GM18951 (cell line): ENCODE measurements around the gene KRTAP27-1.

ENCODE experiments used
- POLR2A ChIP-seq: IDR thresholded peaks from 4 replicates; pipeline ENCODE4 v1.6.1; 2011; ENCODE audit warnings: mild to moderate bottlenecking; ENCODE audit not compliant: insufficient read length, insufficient read depth; ENCODE audit errors: extremely low read depth
- in situ Hi-C: fragments of 300-500 bp; cut with MboI; formaldehyde crosslinking; loops from one replicate; pipeline ENCODE4 v1.12.0; 2022; ENCODE audit warnings: low sequenced_read_pairs, mixed read lengths, inconsistent platforms; ENCODE audit not compliant: unreplicated experiment

KRTAP27-1 gene

DNA sequence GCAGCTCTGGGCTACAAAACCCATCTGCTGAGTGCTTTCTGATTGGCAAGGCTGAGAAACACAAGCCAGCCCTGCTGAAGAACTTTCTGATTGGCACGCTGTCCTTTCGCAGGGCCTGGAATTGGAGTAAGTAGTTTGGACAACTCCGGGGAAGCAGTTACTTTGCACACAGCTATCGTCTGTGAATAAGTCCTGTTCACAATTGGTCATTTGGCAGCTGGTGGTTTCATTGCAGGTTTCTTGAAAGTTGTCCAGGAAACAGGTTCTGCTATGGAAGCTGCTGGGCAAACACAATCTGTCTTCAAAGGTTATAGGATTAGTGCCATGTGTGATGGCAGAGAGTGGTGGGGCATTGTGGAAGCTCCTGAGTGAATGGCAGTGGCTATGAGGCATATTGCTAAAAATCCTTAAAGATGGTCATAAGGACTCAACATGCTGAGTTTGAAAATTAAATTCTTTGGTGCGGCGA, at the start of gene KRTAP27-1:
Gene KRTAP27-1, minus strand, starts transcription at position 419 of the 469 bp plus-strand sequence. Its CDS starts 26 bp downstream, at position 393.
- TF ChIP-seq POLR2A, result no peak
- in situ Hi-C loops, result no loop called here

DNA sequence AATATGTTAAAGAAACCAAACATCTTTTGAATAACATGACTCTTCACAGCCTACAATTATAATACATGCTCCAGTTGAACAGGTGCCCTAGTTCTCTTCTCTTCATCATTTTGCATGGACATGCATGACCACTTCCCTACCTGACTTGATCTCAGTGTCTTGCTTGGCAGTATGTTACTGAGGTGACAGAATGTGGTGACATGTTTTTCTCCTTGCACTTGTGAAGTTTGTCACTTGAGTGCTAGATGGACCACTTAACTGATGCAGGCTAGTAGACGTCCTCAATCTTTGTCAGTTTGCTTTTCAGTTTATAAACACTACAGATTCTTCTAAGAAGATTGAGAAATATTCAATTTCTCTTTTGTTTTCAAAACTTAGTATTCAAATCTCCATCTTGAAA, 44.7 kb upstream of the KRTAP27-1 start:
- no peak for TF ChIP-seq POLR2A
- in situ Hi-C loops, result no loop called here

GRCh38 chr21:30372139-30372770, 34.8 kb upstream of the KRTAP27-1 start, which contains the start of gene KRTAP13-2:
KRTAP13-2 (minus strand) TSS chr21:30372271; CDS start chr21:30372213, 58 bp downstream.
- in situ Hi-C loops, result no loop called here
- no peak for TF ChIP-seq POLR2A

GRCh38 chr21:30355906-30356305, 18.4 kb upstream of the KRTAP27-1 start:
- no peak for TF ChIP-seq POLR2A
- in situ Hi-C loops, result no loop called here

DNA sequence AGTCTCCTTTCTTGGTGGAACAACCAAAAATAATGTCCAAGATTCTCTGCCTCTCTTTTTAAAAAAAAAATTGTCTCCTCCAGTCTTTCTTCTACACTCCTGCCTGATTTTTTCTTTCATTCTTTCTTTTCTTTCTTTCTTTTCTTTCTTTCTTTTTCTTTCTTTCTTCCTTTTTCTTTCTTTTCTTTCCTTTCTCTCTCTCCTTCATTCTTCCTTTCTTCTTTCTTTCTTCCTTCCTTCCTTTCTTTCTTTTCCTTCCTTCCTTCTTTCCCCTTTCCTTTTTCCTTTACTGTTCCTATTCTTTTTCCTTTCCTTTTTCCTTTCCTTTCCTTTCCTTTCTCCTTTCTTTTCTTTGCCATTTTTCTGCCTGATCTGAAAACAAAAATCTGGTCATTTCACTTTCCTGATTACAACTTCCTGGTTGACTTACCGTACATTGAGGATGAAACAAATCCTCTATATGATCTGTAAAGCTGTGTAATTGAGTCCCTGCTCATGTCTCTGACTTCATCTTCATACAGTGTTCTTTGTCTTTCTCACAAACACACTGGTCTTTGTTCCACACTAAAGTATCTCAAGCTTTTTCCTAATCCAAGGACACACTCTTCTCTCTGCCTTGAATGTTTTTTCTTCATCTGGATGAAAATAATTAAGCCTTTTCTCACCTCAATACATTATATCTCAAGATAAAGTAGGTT, 17.0 kb upstream of the KRTAP27-1 start:
- no peak for TF ChIP-seq POLR2A
- in situ Hi-C loops, result no loop called here

GRCh38 chr21:30351534-30351933, 14.0 kb upstream of the KRTAP27-1 start:
- in situ Hi-C loops, result no loop called here

GRCh38 chr21:30349572-30349971, 12.1 kb upstream of the KRTAP27-1 start:
- in situ Hi-C loops, result no loop called here

More at GRCh38 chr21:30351534-30351933, 14.0 kb upstream of the KRTAP27-1 start:
- TF ChIP-seq POLR2A, result no peak

DNA sequence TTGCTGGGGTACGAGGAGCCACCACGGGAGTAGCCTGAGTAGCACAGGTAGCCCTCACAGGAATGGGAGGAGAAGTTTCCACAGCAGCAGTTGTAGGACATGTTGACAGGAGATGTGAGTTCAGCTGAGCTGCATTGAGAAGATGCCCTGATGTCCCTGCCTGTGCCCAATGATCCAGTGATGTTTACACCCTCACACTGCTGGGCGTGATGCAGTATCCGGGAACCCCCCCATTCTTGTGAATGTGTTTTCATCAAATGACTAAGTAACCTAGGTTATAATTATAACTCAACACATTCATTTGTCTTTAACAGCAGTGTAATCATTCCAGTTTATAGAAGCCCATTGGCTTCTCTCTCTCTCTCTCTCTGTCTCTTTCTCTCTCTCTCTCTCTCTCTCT, 11.0 kb upstream of the KRTAP27-1 start, which contains the start of gene KRTAP23-1:
Gene KRTAP23-1, minus strand, starts transcription at position 101 of the 400 bp plus-strand sequence. Its CDS starts 0 bp downstream, at position 101.
- in situ Hi-C loops, result no loop called here
- no peak for TF ChIP-seq POLR2A

More at GRCh38 chr21:30349572-30349971, 12.1 kb upstream of the KRTAP27-1 start:
- TF ChIP-seq POLR2A, result no peak

GRCh38 chr21:30345014-30345413, 7.5 kb upstream of the KRTAP27-1 start:
- TF ChIP-seq POLR2A, result no peak
- in situ Hi-C loops, result no loop called here

DNA sequence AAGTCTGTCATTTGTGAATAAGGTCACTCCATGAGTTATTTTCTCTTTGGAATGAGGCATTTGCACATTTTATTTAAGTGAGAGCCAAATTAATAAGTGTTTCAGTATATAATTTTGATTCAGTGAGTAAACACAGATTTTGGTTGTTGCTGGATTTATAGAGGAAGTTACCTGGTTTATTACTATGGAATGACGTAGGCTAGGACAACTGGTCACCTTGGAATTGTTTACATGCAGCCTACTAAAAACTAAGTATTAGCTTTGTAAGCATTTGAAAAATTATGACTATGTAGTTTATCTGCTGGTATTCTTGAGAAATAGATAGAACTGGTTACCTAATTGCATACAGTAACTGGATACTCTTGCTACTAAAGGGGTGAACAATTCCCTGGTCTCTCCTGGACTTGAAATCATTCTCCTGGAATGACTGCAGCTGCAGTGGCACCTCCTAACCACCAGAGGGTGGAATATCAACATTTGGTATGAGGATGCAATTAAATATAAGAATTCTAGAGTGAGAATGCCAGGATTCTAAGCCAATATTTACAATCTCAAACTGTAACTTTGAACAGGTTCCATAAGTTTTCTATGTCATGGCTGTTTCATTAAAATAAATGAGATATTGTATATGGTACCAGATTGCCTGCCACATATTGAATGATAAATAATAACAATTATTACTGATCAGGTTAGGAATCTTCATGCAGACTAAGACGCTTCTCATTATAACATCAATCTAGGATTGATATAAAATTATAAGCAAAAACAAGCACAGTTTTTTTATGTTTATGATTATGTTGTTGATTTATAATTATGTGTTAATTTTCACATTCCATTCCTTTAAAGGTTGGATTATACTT, 3.5 kb upstream of the KRTAP27-1 start:
- in situ Hi-C loops, result no loop called here

GRCh38 chr21:30338717-30339116, 1.2 kb upstream of the KRTAP27-1 start:
- in situ Hi-C loops, result no loop called here
- no peak for TF ChIP-seq POLR2A

More for the DNA sequence above, 3.5 kb upstream of the KRTAP27-1 start:
- no peak for TF ChIP-seq POLR2A

GRCh38 chr21:30337772-30338171, 278 bp upstream of the KRTAP27-1 start:
- no peak for TF ChIP-seq POLR2A
- in situ Hi-C loops, result no loop called here

DNA sequence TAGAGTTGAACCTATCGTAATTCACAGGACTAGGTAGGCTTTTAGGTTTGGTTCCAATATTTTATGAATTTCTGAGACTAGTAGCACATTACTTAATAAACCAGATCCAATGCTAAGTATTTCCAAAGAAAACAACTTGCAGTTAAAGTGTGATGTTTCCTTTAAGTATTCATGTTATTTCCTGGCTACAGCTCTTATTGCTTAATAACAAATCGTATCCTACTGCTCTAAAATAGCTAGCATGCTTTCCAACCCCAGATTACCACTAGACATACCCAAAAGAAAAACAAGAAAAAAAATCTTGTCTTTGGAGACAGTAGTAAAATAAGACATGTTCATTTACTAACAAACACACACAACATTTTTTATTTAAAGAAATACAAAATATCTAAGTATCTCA, 898 bp downstream of the KRTAP27-1 start:
- no peak for TF ChIP-seq POLR2A
- in situ Hi-C loops, result no loop called here

GRCh38 chr21:30333736-30334135, 3.8 kb downstream of the KRTAP27-1 start:
- TF ChIP-seq POLR2A, result no peak
- in situ Hi-C loops, result no loop called here
